ENCODE measurements around the gene C6orf136.

The C6orf136 gene

DNA sequence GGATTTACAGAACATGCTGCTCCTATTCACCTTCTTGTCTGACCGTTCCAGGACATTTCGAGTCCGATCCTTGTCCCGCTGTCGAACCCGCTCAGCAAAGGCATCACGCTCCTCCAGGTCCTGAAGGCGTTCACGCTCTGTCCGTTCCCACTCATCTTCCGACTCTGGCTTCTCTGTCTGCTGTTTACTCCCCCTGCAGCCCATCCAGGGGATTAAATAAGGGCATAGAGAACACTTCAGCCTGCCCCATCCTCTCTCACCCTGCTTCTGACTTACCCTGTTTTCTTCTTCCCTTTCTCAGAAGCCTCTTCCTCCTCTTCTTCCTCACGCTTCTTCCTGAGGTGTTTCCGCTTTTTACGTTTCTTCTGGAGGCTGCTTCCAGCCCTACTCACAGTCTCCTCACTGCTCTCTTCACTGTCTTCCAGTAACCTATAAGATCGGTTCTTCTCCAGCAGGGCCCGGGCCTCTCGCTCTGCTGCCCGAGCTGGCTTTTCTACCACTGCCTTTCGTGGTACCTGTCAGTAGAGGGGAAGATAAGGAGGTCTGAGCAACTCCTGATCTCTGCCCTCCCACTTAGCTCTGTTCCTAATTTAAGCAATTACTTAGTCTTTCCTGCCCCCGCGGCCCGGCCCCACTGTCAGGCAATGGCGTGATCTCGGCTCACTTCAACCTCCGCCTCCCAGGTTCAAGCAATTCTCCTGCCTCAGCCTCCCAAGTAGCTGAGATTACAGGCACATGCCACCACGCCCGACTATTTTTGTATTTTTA is 24.0 kb downstream of the C6orf136 start:
- Histone ChIP-seq H3K9me3 (ENCODE audit: control extremely low read depth in 1 of 5, control insufficient read depth in 4 of 5, insufficient read depth in 2 of 5, low read depth in 1 of 5, low read length in 4 of 5) (no peaks in the 10 kb centered on the region), H3K4me3 (ENCODE audit: control insufficient read depth in 1 of 7, extremely low read depth in 1 of 7, insufficient read depth in 4 of 7, low read depth in 2 of 7, low read length in 6 of 7) (peak overlapping the region in 1 of 7 experiments; percentile 10), H3K27me3 (replicated peaks in 2 of 5; ENCODE audit: control insufficient read depth in 4 of 5, insufficient read depth in 5 of 5, low read length in 4 of 5) (no peaks in the 10 kb centered on the region), H3K27ac (ENCODE audit: insufficient read depth in 1 of 2, low read depth in 1 of 2, low read length in 2 of 2, poor library complexity in 1 of 2, severe bottlenecking in 2 of 2) (no peak overlapping the region), H3K36me3 (ENCODE audit: control insufficient read depth in 4 of 4, insufficient read depth in 4 of 4, low read length in 3 of 4) (peaks cover 7 to 40% (median 27%) of the 10 kb centered on the region in 4 experiments), H3K4me1 (ENCODE audit: control extremely low read depth in 1 of 4, control insufficient read depth in 4 of 4, insufficient read depth in 4 of 4, low read length in 3 of 4) (peaks cover 3 to 19% (median 16%) of the 10 kb centered on the region in 4 experiments)
- peak in 2 of 3 donors; percentile 28 to 38 for DNase-seq
- ChIA-PET POLR2A (no interaction called here), CTCF (interaction anchor here (0.7 to 18.0 kb wide), 11 partner anchors 10 to 189 kb away, joined by 3 to 622 read pairs (median 8); partner anchors contain the start of genes ATAT1, C6orf136, MDC1 and TUBB)
- 96% methylated on average over 21 of the region's 27 CpGs for WGBS (ENCODE audit: insufficient coverage)

DNA sequence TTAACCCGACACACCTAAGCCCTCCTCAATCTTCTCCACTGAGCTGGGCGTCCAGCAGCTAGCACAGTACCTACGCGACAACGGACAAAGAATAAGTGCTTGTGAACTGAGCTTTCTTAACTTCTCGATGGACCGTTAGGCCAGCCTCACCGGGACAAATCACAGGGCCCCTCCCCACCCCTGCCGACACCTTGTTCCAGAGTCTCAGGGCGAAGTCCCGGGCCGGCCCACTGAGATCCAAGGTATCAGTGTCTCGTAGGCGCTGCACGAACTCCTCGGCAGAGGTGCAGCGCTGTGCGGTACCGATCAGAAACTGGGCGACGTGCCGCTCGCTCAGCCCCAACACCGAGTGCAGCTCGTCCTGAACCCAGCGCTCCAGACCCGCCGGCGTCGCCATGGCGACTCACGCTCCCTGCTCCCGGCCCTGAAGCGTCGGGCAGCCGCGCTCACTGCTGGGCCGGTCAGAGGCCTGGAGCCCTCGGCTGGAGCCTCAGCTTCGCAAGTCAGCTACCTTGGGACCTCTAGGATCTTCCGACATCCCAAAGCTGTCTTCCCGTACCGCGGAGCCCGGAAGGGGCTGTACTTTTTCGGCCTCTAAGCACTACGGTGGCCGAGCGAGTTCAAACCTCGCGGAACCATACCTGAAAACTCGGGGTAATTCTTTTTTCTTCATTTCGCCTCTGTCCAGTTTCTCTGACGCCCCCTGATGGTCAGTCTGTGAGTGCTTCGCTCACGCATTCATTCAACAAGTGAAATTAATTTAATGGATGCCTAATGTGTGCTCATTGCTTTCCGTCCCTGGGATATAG is 25.7 kb downstream of the C6orf136 start, which contains the start of gene DHX16:
Gene DHX16 (minus strand): TSS at position 562 of the 809 bp plus-strand sequence. CDS start 165 bp downstream, at position 397.
- POLR2A ChIA-PET = interaction anchor here (0.6 to 0.8 kb wide), 3 partner anchors 62 to 131 kb away, joined by 3 to 10 read pairs (median 3); no protein-coding TSS in a partner anchor
- Histone ChIP-seq H3K9me3 (ENCODE audit: control extremely low read depth in 1 of 5, control insufficient read depth in 4 of 5, insufficient read depth in 2 of 5, low read depth in 1 of 5, low read length in 4 of 5) (no peaks in the 10 kb centered on the region), H3K27me3 (replicated peaks in 2 of 5; ENCODE audit: control insufficient read depth in 4 of 5, insufficient read depth in 5 of 5, low read length in 4 of 5) (no peaks in the 10 kb centered on the region), H3K4me1 (ENCODE audit: control extremely low read depth in 1 of 4, control insufficient read depth in 4 of 4, insufficient read depth in 4 of 4, low read length in 3 of 4) (peaks cover 3 to 20% (median 17%) of the 10 kb centered on the region in 4 experiments), H3K36me3 (ENCODE audit: control insufficient read depth in 4 of 4, insufficient read depth in 4 of 4, low read length in 3 of 4) (peaks cover 10 to 47% (median 34%) of the 10 kb centered on the region in 4 experiments), H3K27ac (ENCODE audit: insufficient read depth in 1 of 2, low read depth in 1 of 2, low read length in 2 of 2, poor library complexity in 1 of 2, severe bottlenecking in 2 of 2) (peak within 1 kb of the TSS; percentile 61 to 83), H3K4me3 (ENCODE audit: control insufficient read depth in 1 of 7, extremely low read depth in 1 of 7, insufficient read depth in 4 of 7, low read depth in 2 of 7, low read length in 6 of 7) (peak within 1 kb of the TSS; percentile 76 to 99 (median 94))
- CTCF ChIA-PET = interaction anchor here (1.0 to 18.0 kb wide), 13 partner anchors 9 to 130 kb away, joined by 3 to 622 read pairs (median 8); partner anchors contain the start of genes ATAT1, C6orf136, IER3 and MDC1
- DNase-seq = peak; percentile 96 to 97 (median 97)
- WGBS (ENCODE audit: insufficient coverage) = 0% methylated on average over 48 of the region's 57 CpGs

DNA sequence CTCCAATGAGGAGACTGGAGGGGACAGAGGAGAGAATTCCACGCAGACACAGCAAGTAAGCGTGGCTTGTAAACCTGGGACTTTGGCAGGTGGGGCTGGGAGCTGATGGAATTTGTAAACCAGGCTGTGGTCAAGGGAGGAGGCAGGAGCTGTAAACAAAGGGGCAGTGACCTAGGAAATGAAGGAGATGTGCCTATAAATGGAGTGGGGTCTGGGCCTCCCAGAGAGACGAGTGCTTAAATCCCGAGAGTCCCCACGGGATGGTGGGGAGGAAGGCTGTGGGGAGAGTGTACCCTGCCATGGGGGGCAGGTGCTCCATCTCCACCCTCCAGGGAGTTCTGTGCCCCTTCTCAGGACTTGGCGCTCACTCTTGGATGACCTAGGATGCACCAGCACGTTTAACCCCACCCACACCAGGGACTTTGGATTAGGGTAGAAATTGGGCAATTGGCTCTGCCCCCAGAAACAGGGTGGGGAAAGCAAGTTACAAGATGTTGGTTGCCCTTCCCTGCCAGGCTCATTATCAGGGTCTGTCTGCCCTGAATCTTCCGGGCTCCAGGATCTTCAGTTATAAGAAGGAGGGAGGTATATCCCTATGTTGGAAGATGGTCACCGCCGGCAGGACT is 29.8 kb downstream of the C6orf136 start:
- H3K27ac ChIP-seq (ENCODE audit: insufficient read depth in 1 of 2, low read depth in 1 of 2, low read length in 2 of 2, poor library complexity in 1 of 2, severe bottlenecking in 2 of 2) = no peak overlapping the region
- DNase-seq = no peak
- ChIA-PET POLR2A (no interaction called here), CTCF (interaction anchor here (0.7 to 18.0 kb wide), 4 partner anchors 25 to 111 kb away, joined by 3 to 622 read pairs (median 4); partner anchors contain the start of genes MDC1 and TUBB)
- peaks cover 8 to 48% (median 44%) of the 10 kb centered on the region in 4 experiments for H3K4me1 ChIP-seq (ENCODE audit: control extremely low read depth in 1 of 4, control insufficient read depth in 4 of 4, insufficient read depth in 4 of 4, low read length in 3 of 4)
- no peaks in the 10 kb centered on the region for H3K27me3 ChIP-seq (replicated peaks in 2 of 5; ENCODE audit: control insufficient read depth in 4 of 5, insufficient read depth in 5 of 5, low read length in 4 of 5)
- 92% methylated on average over 4 of the region's 10 CpGs for WGBS (ENCODE audit: insufficient coverage)
- H3K36me3 ChIP-seq (ENCODE audit: control insufficient read depth in 4 of 4, insufficient read depth in 4 of 4, low read length in 3 of 4) = peaks cover 7 to 45% (median 29%) of the 10 kb centered on the region in 4 experiments
- no peak overlapping the region for H3K4me3 ChIP-seq (ENCODE audit: control insufficient read depth in 1 of 7, extremely low read depth in 1 of 7, insufficient read depth in 4 of 7, low read depth in 2 of 7, low read length in 6 of 7)
- H3K9me3 ChIP-seq (ENCODE audit: control extremely low read depth in 1 of 5, control insufficient read depth in 4 of 5, insufficient read depth in 2 of 5, low read depth in 1 of 5, low read length in 4 of 5) = no peaks in the 10 kb centered on the region

DNA sequence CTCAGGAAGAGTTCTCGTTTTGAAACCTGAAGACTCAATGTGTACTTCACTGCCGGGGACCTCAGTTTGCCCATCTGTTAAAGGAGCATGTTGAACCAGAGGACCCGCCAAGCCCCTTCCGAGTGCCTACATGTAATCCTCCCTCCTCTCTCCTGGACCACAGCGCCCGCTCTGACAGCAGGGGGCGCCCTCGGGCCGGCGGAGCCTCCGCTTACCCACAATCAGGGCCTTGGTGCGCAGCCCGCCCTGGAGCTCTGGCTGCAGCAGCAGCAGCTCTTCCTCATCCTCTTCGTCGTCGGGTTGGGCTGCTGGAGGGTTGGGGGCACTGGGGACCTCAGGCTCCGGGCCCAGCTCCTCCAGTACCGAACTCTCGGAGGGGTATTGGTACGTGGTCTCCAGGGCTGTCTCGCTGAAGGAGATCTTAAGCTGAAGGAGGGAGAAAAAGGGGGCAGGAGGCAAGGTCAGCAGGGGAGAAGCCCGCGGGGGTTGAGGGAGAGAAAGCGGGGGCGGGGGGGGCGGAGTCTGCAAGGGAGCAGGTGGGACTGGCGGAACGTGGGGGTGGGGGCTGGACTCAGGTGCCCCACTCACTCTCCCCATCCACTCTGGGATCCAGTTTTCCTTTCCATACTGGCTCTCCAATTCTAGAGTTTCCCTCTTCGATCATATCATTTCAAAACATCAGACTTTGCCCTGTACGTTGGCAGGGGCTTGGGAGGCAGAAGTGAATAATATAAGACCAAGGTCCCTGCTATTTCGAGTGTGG is 32.2 kb downstream of the C6orf136 start:
- 8% methylated on average over 11 of the region's 31 CpGs for WGBS (ENCODE audit: insufficient coverage)
- peaks cover 7 to 45% (median 30%) of the 10 kb centered on the region in 4 experiments for H3K36me3 ChIP-seq (ENCODE audit: control insufficient read depth in 4 of 4, insufficient read depth in 4 of 4, low read length in 3 of 4)
- peaks cover 10 to 55% (median 51%) of the 10 kb centered on the region in 4 experiments for H3K4me1 ChIP-seq (ENCODE audit: control extremely low read depth in 1 of 4, control insufficient read depth in 4 of 4, insufficient read depth in 4 of 4, low read length in 3 of 4)

DNA sequence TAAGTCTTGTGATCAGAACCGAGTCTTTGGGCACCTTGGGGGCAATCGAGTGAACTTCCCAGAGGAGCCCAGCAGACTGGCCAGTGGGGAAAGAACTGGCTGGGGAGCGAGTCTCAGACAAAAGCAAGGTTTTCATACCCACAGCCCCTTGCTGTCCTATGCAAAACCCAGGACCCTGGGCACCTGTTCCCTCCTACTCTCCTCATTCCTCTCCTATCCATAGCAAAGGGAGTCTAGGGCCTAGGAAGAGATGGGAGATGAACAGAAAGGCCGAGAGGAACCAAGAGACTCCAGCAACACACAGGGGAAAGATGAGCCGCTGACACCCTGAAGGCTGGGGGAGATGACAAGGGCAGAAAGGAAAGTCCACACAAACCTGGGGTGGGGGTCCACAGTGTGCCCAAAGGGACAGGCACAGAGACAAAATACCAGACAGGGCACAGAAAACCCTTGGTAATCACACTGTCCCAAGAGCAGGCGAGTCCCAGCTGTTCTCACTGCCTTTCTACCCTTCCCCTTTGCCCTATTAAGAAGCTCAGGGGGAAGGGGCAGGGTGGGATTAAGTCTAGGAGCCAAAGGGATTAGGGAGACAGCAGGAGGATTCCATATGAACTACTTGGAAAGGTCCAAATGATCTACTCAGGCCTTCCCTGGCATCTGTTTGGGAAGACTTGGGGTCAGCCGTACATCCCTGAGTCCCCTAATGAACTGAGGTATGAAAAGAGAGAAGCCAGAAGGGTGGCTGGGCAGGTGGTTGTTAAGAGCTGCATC is 33.0 kb downstream of the C6orf136 start:
- 79% methylated on average over 7 of the region's 7 CpGs for WGBS (ENCODE audit: insufficient coverage)
- no peaks in the 10 kb centered on the region for H3K27me3 ChIP-seq (replicated peaks in 2 of 5; ENCODE audit: control insufficient read depth in 4 of 5, insufficient read depth in 5 of 5, low read length in 4 of 5)
- peak overlapping the region in 5 of 7 experiments; percentile 9 to 88 (median 46) for H3K4me3 ChIP-seq (ENCODE audit: control insufficient read depth in 1 of 7, extremely low read depth in 1 of 7, insufficient read depth in 4 of 7, low read depth in 2 of 7, low read length in 6 of 7)
- CTCF ChIA-PET = interaction anchor here (0.7 to 18.0 kb wide), 13 partner anchors 8 to 196 kb away, joined by 3 to 622 read pairs (median 6); partner anchors contain the start of genes DHX16, MDC1, NRM and TUBB
- POLR2A ChIA-PET = interaction anchor here (7.4 kb wide), 1 partner anchor 41 kb away, joined by 56 read pairs; the partner anchor contains the start of gene TUBB
- no peak for DNase-seq
- H3K4me1 ChIP-seq (ENCODE audit: control extremely low read depth in 1 of 4, control insufficient read depth in 4 of 4, insufficient read depth in 4 of 4, low read length in 3 of 4) = peaks cover 10 to 61% (median 54%) of the 10 kb centered on the region in 4 experiments
- H3K27ac ChIP-seq (ENCODE audit: insufficient read depth in 1 of 2, low read depth in 1 of 2, low read length in 2 of 2, poor library complexity in 1 of 2, severe bottlenecking in 2 of 2) = peak overlapping the region in 1 of 2 experiments; percentile 49
- H3K9me3 ChIP-seq (ENCODE audit: control extremely low read depth in 1 of 5, control insufficient read depth in 4 of 5, insufficient read depth in 2 of 5, low read depth in 1 of 5, low read length in 4 of 5) = no peaks in the 10 kb centered on the region
- peaks cover 7 to 46% (median 30%) of the 10 kb centered on the region in 4 experiments for H3K36me3 ChIP-seq (ENCODE audit: control insufficient read depth in 4 of 4, insufficient read depth in 4 of 4, low read length in 3 of 4)

More for the DNA sequence above, 32.2 kb downstream of the C6orf136 start:
- Histone ChIP-seq H3K9me3 (ENCODE audit: control extremely low read depth in 1 of 5, control insufficient read depth in 4 of 5, insufficient read depth in 2 of 5, low read depth in 1 of 5, low read length in 4 of 5) (no peaks in the 10 kb centered on the region), H3K4me3 (ENCODE audit: control insufficient read depth in 1 of 7, extremely low read depth in 1 of 7, insufficient read depth in 4 of 7, low read depth in 2 of 7, low read length in 6 of 7) (peak overlapping the region in 4 of 7 experiments; percentile 9 to 88 (median 43)), H3K27me3 (replicated peaks in 2 of 5; ENCODE audit: control insufficient read depth in 4 of 5, insufficient read depth in 5 of 5, low read length in 4 of 5) (no peaks in the 10 kb centered on the region), H3K27ac (ENCODE audit: insufficient read depth in 1 of 2, low read depth in 1 of 2, low read length in 2 of 2, poor library complexity in 1 of 2, severe bottlenecking in 2 of 2) (peak overlapping the region in 1 of 2 experiments; percentile 44)
- POLR2A ChIA-PET = interaction anchor here (0.6 to 7.4 kb wide), 4 partner anchors 28 to 52 kb away, joined by 3 to 56 read pairs (median 6); partner anchors contain the start of genes MDC1 and TUBB
- CTCF ChIA-PET = interaction anchor here (0.7 to 18.0 kb wide), 21 partner anchors 9 to 408 kb away, joined by 3 to 622 read pairs (median 4); partner anchors contain the start of genes FLOT1, MDC1, NRM and TUBB
- DNase-seq = peak; percentile 83 to 91 (median 87)

Measured in common myeloid progenitor, CD34-positive (primary cell).